ENCODE results near the gene FGF5.

FGF5 gene

DNA sequence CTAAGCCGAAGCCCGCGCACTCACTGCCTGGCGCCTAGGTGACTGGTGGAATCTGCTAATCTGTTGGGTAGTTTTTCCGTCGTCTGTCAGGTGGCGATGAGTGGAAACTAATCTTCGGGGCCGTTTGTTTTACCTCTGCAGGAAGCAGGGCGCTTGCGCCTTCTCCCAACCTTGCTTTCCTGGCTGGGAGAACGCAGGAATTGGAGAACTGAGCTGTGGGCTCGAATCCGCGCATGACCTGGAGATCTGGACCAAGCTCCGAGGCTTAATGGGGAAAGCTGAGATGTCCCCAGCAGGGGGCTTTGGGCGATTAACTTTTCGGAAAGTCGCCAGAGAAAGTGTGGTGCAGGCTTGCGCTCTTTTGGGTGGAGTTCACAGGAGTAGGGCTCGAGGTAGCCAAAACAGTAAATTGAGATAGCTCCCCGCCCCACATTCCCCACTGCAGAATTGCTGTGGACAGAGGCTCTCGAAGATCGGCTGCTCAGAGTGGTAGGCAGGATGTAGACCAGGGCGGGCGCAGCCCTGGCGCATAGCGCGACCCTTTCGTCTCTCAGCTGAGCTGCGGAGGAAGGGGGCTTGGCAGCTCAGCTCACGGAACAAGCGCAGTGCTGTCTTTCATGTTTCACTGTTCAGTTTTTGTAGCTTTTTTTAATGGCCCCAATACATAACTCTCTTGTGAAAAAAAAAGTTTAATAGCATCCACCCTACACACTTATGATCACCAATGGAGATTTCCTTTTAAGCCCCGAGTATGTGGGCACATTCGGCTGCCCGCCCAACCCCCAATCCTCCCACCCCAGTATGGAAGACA, 2.7 kb upstream of the FGF5 start:
- Histone ChIP-seq H3K4me1 (ENCODE audit: control insufficient read depth, insufficient read depth, low read length) (no peaks in the 10 kb centered on the region), H3K36me3 (ENCODE audit: control insufficient read depth in 2 of 2, insufficient read depth in 1 of 2, low read length in 2 of 2) (no peaks in the 10 kb centered on the region), H3K27ac (ENCODE audit: extremely low read depth, low read depth, low read length) (no peak overlapping the region), H3K4me3 (ENCODE audit: low read depth, low read length) (no peak overlapping the region), H3K9me3 (ENCODE audit: control insufficient read depth, insufficient read depth, low read depth, low read length) (no peaks in the 10 kb centered on the region)
- ChIA-PET POLR2A (no interaction called here), CTCF (interaction anchor here (0.5 to 0.8 kb wide), 3 partner anchors 10 to 1330 kb away, joined by 3 read pairs; no protein-coding TSS in a partner anchor)
- TF ChIP-seq ZNF202 (tag by site-specific recombination; IDR thresholded peaks at IDR 0.05; ENCODE audit: borderline replicate concordance) (no peak), ZNF654 (tag by site-specific recombination; IDR thresholded peaks at IDR 0.05; ENCODE audit: low read depth) (no peak), WT1 (tag by site-specific recombination; IDR thresholded peaks at IDR 0.05) (no peak), ZNF596 (tag by site-specific recombination; IDR thresholded peaks at IDR 0.05) (no peak), ZEB2 (tag by site-specific recombination; IDR thresholded peaks at IDR 0.05) (no peak), ZNF394 (tag by site-specific recombination; IDR thresholded peaks at IDR 0.05; ENCODE audit: borderline replicate concordance) (no peak), ZNF366 (tag by site-specific recombination; conservative IDR thresholded peaks at IDR 0.05) (no peak), ZNF747 (tag by site-specific recombination; IDR thresholded peaks at IDR 0.05) (no peak), ZSCAN30 (tag by site-specific recombination; IDR thresholded peaks at IDR 0.05) (no peak), ZNF561 (tag by site-specific recombination; IDR thresholded peaks at IDR 0.05; ENCODE audit: borderline replicate concordance) (no peak), GLI2 (tag by site-specific recombination; IDR thresholded peaks at IDR 0.05; ENCODE audit: borderline replicate concordance, low read depth) (no peak), ZNF155 (tag by site-specific recombination; IDR thresholded peaks at IDR 0.05) (no peak), ZNF433 (tag by site-specific recombination; IDR thresholded peaks at IDR 0.05; ENCODE audit: low read depth) (no peak), ZNF585B (tag by site-specific recombination; IDR thresholded peaks at IDR 0.05) (no peak), TRIM28 (IDR thresholded peaks at IDR 0.05; ENCODE audit: borderline replicate concordance, low read length) (no peak)
- TF ChIP-seq, protein P1, sequence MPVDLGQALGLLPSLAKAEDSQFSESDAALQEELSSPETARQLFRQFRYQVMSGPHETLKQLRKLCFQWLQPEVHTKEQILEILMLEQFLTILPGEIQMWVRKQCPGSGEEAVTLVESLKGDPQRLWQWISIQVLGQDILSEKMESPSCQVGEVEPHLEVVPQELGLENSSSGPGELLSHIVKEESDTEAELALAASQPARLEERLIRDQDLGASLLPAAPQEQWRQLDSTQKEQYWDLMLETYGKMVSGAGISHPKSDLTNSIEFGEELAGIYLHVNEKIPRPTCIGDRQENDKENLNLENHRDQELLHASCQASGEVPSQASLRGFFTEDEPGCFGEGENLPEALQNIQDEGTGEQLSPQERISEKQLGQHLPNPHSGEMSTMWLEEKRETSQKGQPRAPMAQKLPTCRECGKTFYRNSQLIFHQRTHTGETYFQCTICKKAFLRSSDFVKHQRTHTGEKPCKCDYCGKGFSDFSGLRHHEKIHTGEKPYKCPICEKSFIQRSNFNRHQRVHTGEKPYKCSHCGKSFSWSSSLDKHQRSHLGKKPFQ (tag by site-specific recombination; IDR thresholded peaks at IDR 0.05), result no peak
- TF ChIP-seq, protein P2, sequence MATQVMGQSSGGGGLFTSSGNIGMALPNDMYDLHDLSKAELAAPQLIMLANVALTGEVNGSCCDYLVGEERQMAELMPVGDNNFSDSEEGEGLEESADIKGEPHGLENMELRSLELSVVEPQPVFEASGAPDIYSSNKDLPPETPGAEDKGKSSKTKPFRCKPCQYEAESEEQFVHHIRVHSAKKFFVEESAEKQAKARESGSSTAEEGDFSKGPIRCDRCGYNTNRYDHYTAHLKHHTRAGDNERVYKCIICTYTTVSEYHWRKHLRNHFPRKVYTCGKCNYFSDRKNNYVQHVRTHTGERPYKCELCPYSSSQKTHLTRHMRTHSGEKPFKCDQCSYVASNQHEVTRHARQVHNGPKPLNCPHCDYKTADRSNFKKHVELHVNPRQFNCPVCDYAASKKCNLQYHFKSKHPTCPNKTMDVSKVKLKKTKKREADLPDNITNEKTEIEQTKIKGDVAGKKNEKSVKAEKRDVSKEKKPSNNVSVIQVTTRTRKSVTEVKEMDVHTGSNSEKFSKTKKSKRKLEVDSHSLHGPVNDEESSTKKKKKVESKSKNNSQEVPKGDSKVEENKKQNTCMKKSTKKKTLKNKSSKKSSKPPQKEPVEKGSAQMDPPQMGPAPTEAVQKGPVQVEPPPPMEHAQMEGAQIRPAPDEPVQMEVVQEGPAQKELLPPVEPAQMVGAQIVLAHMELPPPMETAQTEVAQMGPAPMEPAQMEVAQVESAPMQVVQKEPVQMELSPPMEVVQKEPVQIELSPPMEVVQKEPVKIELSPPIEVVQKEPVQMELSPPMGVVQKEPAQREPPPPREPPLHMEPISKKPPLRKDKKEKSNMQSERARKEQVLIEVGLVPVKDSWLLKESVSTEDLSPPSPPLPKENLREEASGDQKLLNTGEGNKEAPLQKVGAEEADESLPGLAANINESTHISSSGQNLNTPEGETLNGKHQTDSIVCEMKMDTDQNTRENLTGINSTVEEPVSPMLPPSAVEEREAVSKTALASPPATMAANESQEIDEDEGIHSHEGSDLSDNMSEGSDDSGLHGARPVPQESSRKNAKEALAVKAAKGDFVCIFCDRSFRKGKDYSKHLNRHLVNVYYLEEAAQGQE (tag by site-specific recombination; IDR thresholded peaks at IDR 0.05), result no peak
- TF ChIP-seq, protein P3, sequence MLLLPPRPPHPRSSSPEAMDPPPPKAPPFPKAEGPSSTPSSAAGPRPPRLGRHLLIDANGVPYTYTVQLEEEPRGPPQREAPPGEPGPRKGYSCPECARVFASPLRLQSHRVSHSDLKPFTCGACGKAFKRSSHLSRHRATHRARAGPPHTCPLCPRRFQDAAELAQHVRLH (tag by site-specific recombination; IDR thresholded peaks at IDR 0.05), result no peak

DNA sequence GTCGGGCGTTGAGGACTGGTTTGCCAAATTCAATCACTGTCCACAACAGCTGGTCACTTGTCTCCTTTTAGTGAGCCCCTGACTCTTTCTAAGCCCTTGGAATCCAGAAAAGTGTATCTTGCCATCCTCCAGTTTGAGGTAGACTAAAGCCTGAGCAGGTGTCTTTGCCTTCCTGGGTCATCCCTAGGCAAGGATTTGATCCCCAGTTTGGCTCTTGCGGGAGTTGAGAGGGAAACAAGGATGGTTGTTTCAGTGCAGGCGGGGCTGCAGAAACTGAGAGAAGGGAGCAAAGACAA, 2.2 kb upstream of the FGF5 start:
- Histone ChIP-seq H3K4me3 (ENCODE audit: low read depth, low read length) (no peak overlapping the region), H3K27ac (ENCODE audit: extremely low read depth, low read depth, low read length) (no peak overlapping the region), H3K4me1 (ENCODE audit: control insufficient read depth, insufficient read depth, low read length) (no peaks in the 10 kb centered on the region), H3K9me3 (ENCODE audit: control insufficient read depth, insufficient read depth, low read depth, low read length) (no peaks in the 10 kb centered on the region), H3K36me3 (ENCODE audit: control insufficient read depth in 2 of 2, insufficient read depth in 1 of 2, low read length in 2 of 2) (no peaks in the 10 kb centered on the region)
- CTCF ChIA-PET, result interaction anchor here (0.8 kb wide), 1 partner anchor 15 kb away, joined by 3 read pairs; no protein-coding TSS in a partner anchor
- POLR2A ChIA-PET, result no interaction called here
- TF ChIP-seq ZBTB20 (tag by site-specific recombination; IDR thresholded peaks at IDR 0.05) (no peak), ZNF585B (tag by site-specific recombination; IDR thresholded peaks at IDR 0.05) (no peak), KLF1 (tag by site-specific recombination; IDR thresholded peaks at IDR 0.05) (no peak), GLI4 (tag by site-specific recombination; IDR thresholded peaks at IDR 0.05) (no peak)
- TF ChIP-seq, protein P4, sequence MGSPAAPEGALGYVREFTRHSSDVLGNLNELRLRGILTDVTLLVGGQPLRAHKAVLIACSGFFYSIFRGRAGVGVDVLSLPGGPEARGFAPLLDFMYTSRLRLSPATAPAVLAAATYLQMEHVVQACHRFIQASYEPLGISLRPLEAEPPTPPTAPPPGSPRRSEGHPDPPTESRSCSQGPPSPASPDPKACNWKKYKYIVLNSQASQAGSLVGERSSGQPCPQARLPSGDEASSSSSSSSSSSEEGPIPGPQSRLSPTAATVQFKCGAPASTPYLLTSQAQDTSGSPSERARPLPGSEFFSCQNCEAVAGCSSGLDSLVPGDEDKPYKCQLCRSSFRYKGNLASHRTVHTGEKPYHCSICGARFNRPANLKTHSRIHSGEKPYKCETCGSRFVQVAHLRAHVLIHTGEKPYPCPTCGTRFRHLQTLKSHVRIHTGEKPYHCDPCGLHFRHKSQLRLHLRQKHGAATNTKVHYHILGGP (tag by site-specific recombination; IDR thresholded peaks at IDR 0.05), result no peak
- TF ChIP-seq, protein P5, sequence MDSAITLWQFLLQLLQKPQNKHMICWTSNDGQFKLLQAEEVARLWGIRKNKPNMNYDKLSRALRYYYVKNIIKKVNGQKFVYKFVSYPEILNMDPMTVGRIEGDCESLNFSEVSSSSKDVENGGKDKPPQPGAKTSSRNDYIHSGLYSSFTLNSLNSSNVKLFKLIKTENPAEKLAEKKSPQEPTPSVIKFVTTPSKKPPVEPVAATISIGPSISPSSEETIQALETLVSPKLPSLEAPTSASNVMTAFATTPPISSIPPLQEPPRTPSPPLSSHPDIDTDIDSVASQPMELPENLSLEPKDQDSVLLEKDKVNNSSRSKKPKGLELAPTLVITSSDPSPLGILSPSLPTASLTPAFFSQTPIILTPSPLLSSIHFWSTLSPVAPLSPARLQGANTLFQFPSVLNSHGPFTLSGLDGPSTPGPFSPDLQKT (IDR thresholded peaks at IDR 0.05; ENCODE audit: borderline replicate concordance, low read depth, low read length), result no peak
- TF ChIP-seq, protein P6, sequence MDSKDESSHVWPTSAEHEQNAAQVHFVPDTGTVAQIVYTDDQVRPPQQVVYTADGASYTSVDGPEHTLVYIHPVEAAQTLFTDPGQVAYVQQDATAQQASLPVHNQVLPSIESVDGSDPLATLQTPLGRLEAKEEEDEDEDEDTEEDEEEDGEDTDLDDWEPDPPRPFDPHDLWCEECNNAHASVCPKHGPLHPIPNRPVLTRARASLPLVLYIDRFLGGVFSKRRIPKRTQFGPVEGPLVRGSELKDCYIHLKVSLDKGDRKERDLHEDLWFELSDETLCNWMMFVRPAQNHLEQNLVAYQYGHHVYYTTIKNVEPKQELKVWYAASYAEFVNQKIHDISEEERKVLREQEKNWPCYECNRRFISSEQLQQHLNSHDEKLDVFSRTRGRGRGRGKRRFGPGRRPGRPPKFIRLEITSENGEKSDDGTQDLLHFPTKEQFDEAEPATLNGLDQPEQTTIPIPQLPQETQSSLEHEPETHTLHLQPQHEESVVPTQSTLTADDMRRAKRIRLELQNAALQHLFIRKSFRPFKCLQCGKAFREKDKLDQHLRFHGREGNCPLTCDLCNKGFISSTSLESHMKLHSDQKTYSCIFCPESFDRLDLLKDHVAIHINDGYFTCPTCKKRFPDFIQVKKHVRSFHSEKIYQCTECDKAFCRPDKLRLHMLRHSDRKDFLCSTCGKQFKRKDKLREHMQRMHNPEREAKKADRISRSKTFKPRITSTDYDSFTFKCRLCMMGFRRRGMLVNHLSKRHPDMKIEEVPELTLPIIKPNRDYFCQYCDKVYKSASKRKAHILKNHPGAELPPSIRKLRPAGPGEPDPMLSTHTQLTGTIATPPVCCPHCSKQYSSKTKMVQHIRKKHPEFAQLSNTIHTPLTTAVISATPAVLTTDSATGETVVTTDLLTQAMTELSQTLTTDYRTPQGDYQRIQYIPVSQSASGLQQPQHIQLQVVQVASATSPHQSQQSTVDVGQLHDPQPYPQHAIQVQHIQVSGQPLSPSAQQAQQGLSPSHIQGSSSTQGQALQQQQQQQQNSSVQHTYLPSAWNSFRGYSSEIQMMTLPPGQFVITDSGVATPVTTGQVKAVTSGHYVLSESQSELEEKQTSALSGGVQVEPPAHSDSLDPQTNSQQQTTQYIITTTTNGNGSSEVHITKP (tag by site-specific recombination; IDR thresholded peaks at IDR 0.05), result no peak
